HEK293 (cell line): ENCODE measurements around the gene TTC31.

Experiments
- KLF16 ChIP-seq: fragments of 450-650 bp; formaldehyde crosslinking; IDR thresholded peaks from 2 replicates; pipeline ENCODE4 v1.5.1; 2017; ENCODE audit warnings: missing biosample characterization, missing genetic modification characterization
- ZNF335 ChIP-seq: fragments of 450-650 bp; formaldehyde crosslinking; conservative IDR thresholded peaks from 2 replicates; pipeline ENCODE4 v1.5.1; 2016; ENCODE audit warnings: missing biosample characterization, missing genetic modification characterization
- ZNF350 ChIP-seq: fragments of 450-650 bp; formaldehyde crosslinking; IDR thresholded peaks from 2 replicates; pipeline ENCODE4 v1.5.0; 2017; ENCODE audit warnings: missing biosample characterization, mild to moderate bottlenecking, missing genetic modification characterization
- ZNF660 ChIP-seq: fragments of 450-650 bp; IDR thresholded peaks from 2 replicates; pipeline ENCODE4 v1.5.1; 2018; ENCODE audit warnings: missing biosample characterization, mild to moderate bottlenecking, missing genetic modification characterization
- ZNF707 ChIP-seq: fragments of 450-650 bp; formaldehyde crosslinking; IDR thresholded peaks from 2 replicates; pipeline ENCODE4 v1.5.1; 2016; ENCODE audit warnings: missing biosample characterization, missing genetic modification characterization
- ZXDB ChIP-seq: fragments of 450-650 bp; formaldehyde crosslinking; IDR thresholded peaks from 2 replicates; pipeline ENCODE4 v1.5.1; 2016; ENCODE audit warnings: missing biosample characterization, missing genetic modification characterization
- TF ChIP-seq, protein P1 (sequence below): fragments of 450-650 bp; formaldehyde crosslinking; IDR thresholded peaks from 2 replicates; pipeline ENCODE4 v1.5.1; 2016; ENCODE audit warnings: missing biosample characterization, missing genetic modification characterization
- TF ChIP-seq, protein P2 (sequence below): fragments of 450-650 bp; formaldehyde crosslinking; IDR thresholded peaks from 2 replicates; pipeline ENCODE4 v1.5.1; 2016; ENCODE audit warnings: missing biosample characterization, missing genetic modification characterization
- TF ChIP-seq, protein P3 (sequence below): fragments of 450-650 bp; formaldehyde crosslinking; IDR thresholded peaks from 2 replicates; pipeline ENCODE4 v1.5.1; 2016; ENCODE audit warnings: missing biosample characterization, missing genetic modification characterization
- TF ChIP-seq, protein P4 (sequence below): sonication (generic); formaldehyde crosslinking; IDR thresholded peaks from 2 replicates; pipeline ENCODE4 v1.8.1; 2022; ENCODE audit warnings: mild to moderate bottlenecking, moderate library complexity, missing genetic modification reagents

DNA sequence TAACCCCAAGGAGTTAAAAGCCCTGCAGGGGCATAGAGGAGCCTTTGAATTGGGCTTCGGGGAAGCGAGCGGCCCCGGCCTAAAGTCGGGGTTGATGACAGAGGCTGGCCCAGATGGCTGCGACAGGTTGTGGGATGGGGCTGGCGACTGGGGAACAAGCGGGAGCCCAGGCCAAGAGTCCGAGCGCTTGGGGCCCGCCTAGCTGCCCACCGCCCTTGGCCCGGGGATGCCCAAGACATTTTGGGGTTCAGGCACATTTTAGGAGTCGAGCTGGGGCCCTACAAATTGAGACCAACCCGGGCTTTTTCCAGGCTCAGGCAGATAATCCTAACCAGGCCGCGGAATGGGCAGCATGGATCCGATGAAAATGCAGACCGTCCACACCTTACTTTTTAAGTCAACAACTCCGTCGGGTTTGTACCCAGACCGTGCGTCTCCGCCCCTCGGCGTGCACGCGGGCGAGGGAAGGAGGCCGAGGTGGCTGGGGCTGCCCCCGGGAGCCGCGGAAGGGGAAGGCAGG, 41.7 kb upstream of the TTC31 start:
- TF ChIP-seq, protein P1, sequence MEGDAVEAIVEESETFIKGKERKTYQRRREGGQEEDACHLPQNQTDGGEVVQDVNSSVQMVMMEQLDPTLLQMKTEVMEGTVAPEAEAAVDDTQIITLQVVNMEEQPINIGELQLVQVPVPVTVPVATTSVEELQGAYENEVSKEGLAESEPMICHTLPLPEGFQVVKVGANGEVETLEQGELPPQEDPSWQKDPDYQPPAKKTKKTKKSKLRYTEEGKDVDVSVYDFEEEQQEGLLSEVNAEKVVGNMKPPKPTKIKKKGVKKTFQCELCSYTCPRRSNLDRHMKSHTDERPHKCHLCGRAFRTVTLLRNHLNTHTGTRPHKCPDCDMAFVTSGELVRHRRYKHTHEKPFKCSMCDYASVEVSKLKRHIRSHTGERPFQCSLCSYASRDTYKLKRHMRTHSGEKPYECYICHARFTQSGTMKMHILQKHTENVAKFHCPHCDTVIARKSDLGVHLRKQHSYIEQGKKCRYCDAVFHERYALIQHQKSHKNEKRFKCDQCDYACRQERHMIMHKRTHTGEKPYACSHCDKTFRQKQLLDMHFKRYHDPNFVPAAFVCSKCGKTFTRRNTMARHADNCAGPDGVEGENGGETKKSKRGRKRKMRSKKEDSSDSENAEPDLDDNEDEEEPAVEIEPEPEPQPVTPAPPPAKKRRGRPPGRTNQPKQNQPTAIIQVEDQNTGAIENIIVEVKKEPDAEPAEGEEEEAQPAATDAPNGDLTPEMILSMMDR (tag by site-specific recombination), result no peak
- TF ChIP-seq, protein P2, sequence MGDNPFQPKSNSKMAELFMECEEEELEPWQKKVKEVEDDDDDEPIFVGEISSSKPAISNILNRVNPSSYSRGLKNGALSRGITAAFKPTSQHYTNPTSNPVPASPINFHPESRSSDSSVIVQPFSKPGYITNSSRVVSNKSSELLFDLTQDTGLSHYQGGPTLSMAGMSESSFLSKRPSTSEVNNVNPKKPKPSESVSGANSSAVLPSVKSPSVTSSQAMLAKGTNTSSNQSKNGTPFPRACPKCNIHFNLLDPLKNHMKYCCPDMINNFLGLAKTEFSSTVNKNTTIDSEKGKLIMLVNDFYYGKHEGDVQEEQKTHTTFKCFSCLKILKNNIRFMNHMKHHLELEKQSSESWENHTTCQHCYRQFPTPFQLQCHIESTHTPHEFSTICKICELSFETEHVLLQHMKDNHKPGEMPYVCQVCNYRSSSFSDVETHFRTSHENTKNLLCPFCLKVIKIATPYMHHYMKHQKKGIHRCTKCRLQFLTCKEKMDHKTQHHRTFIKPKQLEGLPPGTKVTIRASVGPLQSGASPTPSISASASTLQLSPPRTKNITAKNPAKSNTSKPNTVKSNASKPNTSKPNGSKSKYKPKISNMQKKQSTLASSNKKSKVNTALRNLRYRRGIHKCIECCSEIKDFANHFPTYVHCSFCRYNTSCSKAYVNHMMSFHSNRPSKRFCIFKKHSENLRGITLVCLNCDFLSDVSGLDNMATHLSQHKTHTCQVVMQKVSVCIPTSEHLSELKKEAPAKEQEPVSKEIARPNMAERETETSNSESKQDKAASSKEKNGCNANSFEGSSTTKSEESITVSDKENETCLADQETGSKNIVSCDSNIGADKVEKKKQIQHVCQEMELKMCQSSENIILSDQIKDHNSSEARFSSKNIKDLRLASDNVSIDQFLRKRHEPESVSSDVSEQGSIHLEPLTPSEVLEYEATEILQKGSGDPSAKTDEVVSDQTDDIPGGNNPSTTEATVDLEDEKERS (tag by site-specific recombination), result no peak
- TF ChIP-seq ZNF707 (tag by site-specific recombination) (no peak), ZNF350 (tag by site-specific recombination) (no peak), ZXDB (tag by site-specific recombination) (no peak), ZNF335 (peak; percentile 42), KLF16 (tag by site-specific recombination) (no peak), ZNF660 (tag by site-specific recombination) (no peak)
- TF ChIP-seq, protein P3, sequence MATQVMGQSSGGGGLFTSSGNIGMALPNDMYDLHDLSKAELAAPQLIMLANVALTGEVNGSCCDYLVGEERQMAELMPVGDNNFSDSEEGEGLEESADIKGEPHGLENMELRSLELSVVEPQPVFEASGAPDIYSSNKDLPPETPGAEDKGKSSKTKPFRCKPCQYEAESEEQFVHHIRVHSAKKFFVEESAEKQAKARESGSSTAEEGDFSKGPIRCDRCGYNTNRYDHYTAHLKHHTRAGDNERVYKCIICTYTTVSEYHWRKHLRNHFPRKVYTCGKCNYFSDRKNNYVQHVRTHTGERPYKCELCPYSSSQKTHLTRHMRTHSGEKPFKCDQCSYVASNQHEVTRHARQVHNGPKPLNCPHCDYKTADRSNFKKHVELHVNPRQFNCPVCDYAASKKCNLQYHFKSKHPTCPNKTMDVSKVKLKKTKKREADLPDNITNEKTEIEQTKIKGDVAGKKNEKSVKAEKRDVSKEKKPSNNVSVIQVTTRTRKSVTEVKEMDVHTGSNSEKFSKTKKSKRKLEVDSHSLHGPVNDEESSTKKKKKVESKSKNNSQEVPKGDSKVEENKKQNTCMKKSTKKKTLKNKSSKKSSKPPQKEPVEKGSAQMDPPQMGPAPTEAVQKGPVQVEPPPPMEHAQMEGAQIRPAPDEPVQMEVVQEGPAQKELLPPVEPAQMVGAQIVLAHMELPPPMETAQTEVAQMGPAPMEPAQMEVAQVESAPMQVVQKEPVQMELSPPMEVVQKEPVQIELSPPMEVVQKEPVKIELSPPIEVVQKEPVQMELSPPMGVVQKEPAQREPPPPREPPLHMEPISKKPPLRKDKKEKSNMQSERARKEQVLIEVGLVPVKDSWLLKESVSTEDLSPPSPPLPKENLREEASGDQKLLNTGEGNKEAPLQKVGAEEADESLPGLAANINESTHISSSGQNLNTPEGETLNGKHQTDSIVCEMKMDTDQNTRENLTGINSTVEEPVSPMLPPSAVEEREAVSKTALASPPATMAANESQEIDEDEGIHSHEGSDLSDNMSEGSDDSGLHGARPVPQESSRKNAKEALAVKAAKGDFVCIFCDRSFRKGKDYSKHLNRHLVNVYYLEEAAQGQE, result no peak
- TF ChIP-seq, protein P4, sequence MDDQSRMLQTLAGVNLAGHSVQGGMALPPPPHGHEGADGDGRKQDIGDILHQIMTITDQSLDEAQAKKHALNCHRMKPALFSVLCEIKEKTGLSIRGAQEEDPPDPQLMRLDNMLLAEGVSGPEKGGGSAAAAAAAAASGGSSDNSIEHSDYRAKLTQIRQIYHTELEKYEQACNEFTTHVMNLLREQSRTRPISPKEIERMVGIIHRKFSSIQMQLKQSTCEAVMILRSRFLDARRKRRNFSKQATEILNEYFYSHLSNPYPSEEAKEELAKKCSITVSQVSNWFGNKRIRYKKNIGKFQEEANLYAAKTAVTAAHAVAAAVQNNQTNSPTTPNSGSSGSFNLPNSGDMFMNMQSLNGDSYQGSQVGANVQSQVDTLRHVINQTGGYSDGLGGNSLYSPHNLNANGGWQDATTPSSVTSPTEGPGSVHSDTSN (CRISPR knock-in tag), result no peak; the same call in 1 of the 2 replicates
